Coronary artery (tissue), 2 donors: ENCODE results near the gene PDE5A.
A peak's percentile ranks its signal among the peaks of the same experiment; 100 is the strongest.
"Not testable (repeated sequence)": the region's sequence is repeated elsewhere in the genome, so short reads cannot be mapped to it uniquely, and the experiment has no call there.

Experiments used
- DNase-seq: peaks from one replicate; pipeline ENCODE4 v3.0.0-alpha.2; 2017; ENCODE audit warnings: low spot score
- H3K27ac ChIP-seq, 2 donors: fragments of 200-600 bp; sonication (generic); one replicate each; pipeline ENCODE4 v1.5.1; 2016 to 2019
- H3K4me3 ChIP-seq: fragments of 200-600 bp; sonication (generic); 2 replicates; pipeline ENCODE4 v1.5.1; 2016; ENCODE audit warnings: mild to moderate bottlenecking, moderate library complexity
- TF ChIP-seq, protein P1 (sequence below): fragments of 200-600 bp; sonication (generic); IDR thresholded peaks from one replicate; pipeline ENCODE4 v1.5.1; 2019; ENCODE audit warnings: antibody characterized with exemption

Gene PDE5A

DNA sequence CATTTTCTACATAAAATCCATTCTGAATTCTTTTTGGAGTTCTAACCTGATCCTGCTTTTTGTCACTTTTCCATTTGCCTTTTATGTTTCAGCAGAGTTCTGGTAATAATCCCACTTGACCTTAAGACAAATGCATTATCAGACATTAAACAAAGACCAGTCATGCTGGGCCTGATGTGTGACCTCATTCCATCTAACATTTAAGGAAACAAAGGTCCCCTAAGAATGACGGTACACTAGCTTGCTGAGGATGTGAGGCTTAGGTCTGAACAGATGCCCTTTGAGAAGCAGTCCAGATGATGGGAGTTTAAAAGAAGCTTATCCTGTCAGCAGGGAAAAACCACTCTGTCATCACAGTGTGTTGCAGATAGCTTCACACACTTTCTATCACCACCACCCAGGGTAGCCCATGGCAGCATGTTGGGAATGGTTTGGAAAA lies 38.1 kb upstream of the PDE5A start:
- H3K27ac ChIP-seq: no peak overlapping the region
- DNase-seq: no peak
- TF ChIP-seq, protein P1, sequence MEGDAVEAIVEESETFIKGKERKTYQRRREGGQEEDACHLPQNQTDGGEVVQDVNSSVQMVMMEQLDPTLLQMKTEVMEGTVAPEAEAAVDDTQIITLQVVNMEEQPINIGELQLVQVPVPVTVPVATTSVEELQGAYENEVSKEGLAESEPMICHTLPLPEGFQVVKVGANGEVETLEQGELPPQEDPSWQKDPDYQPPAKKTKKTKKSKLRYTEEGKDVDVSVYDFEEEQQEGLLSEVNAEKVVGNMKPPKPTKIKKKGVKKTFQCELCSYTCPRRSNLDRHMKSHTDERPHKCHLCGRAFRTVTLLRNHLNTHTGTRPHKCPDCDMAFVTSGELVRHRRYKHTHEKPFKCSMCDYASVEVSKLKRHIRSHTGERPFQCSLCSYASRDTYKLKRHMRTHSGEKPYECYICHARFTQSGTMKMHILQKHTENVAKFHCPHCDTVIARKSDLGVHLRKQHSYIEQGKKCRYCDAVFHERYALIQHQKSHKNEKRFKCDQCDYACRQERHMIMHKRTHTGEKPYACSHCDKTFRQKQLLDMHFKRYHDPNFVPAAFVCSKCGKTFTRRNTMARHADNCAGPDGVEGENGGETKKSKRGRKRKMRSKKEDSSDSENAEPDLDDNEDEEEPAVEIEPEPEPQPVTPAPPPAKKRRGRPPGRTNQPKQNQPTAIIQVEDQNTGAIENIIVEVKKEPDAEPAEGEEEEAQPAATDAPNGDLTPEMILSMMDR: no peak
- no peak overlapping the region for H3K4me3 ChIP-seq

DNA sequence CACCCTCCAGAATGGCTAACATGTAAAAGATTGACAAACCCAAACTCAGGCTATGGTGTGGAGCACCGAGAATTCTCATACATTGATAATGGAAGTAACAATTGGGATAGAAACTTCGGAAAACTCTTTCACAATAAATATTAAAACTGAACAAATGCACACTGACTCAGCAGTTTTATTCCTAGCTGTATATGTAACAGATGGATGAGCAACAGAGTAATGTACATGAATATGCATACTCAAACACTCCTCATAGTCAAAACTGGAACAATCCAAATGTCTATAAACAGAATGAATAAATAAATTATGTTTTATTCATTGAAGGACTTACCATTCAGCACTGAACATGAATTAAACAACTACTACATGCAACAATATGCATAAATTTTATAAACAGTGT lies 37.1 kb upstream of the PDE5A start:
- no peak overlapping the region for H3K27ac ChIP-seq

DNA sequence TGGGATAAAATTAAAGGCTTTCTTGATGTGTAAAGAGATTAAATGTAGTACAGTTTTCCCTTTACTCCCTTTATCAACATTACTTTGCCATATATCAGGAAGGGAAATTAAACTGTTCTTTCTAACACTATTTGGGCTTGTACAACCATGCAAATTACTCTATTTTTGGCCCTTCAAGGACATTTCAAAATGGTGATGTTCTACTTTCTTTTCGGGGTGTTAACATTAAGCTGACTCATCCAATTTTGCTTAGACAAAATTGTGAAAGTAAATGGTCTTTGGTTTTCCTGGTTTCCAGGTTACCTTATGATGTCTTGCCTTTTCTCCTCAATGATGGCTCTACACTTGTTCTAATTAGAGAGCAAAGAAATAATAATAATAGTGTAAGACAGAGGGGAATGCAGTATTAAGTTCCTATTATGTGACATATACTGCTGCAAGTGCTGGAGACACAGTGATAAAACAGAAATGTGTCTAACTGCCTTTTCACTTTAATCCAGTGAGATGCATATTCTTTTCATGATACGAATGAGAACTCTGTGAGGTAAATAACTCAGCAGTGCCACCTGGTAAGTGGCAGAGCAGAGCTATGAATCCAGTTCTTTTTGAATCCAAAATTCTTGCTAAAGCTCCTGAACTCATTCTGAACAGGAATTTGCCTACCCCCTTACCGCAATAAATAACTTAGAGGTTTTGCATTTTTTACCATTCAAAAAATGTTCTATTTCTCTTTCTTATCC lies 35.7 kb upstream of the PDE5A start:
- peak overlapping the region; percentile 19 to 38 for H3K27ac ChIP-seq
- peak overlapping the region; percentile 44 for H3K4me3 ChIP-seq
- DNase-seq: no peak
- TF ChIP-seq, protein P1: no peak

More for the DNA sequence above, 37.1 kb upstream of the PDE5A start:
- no peak for DNase-seq
- TF ChIP-seq, protein P1: no peak
- H3K4me3 ChIP-seq: no peak overlapping the region

DNA sequence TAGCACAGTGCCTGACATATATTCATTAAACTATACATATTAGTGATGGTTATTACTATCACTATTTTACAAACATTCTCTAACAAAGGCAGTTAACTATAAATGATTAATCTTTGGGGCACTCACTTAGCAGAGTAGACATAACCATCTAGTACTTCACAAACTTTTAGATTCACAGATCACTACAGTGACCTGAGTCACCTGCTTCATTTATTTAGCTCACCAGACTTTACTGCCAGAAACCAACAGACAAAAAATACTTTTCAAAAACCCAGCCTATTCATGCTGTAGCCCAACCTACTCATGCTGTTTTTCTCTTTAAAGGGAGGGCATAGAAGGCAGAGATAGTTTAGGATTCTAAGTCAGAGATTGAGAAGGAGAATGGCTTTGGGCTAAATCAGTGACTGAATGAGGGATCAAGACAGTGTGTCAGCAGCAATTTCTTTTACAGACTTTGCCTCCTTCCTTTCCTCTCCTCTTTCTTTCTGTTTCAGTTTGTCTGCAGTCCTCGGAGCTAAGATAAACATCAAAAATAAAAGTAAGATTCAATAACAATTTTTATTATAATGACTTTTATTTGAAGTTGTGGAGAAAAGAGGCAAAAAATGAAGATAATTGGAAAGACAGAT lies 34.7 kb upstream of the PDE5A start:
- Histone ChIP-seq H3K4me3 (peak overlapping the region; percentile 44), H3K27ac (peak overlapping the region; percentile 19 to 52)
- no peak for DNase-seq
- TF ChIP-seq, protein P1: no peak

DNA sequence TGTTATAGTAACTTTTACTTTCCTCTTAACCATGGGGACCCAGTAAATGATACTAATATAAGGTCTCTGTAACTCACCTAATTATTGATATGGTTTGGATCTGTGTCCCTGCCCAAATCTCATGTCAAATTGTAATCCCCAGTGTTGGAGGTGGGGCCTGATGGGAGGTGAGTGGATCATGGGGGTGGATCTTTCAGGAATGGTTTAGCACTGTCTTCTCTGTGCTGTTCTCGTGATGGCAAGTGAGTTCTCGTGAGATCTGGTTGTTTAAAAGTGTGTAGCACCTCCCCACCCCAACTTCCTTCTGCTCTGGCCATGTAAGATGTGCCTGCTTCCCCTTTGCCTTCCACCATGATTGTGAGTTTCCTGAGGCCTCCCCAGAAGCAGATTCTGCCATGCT lies 34.0 kb upstream of the PDE5A start:
- not testable (repeated sequence) for DNase-seq, H3K4me3 ChIP-seq, H3K27ac ChIP-seq

DNA sequence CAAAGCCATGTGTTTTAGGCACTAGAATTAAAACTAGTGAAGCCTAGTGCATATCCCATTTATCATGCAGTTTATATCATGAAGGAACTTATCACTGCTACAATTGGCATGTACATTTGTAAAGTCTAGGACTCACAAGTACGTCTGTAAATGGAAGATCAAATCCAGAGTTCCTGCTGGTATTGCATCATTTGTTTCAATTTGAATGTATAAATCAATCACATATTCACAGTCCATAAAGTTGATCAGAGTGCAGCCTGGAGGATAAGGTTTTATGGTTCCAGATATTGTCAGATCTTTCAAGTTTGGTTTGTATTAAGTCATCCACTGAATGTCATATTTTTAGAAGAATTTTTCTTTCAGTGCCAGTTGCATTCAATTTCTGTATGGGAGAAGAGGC lies 32.6 kb upstream of the PDE5A start:
- TF ChIP-seq, protein P1: no peak
- no peak for DNase-seq
- H3K4me3 ChIP-seq: no peak overlapping the region
- H3K27ac ChIP-seq: no peak overlapping the region

DNA sequence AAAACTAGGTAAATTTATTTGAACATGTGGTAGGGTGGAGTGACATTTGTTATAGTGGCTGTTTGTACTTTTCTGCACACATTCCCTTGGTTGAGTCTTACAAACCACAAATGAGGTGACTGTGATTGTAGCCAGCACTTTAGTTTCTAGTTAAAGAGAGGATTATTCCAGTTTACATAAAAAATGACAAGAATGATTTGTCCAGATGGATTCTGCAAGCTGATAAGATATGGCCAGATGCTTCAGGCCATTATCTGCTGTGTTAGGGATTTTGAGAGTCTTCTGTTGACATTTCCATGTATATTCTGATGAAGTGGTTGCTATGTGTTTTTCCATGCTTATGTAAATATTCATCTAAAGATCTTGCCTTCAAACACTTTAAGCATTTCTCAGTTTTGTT lies 31.0 kb upstream of the PDE5A start:
- Histone ChIP-seq H3K27ac (no peak overlapping the region), H3K4me3 (no peak overlapping the region)
- DNase-seq: no peak
- TF ChIP-seq, protein P1: no peak
